HG03575 (cell line): ENCODE measurements around the gene ELFN1.

Source experiments
- ATAC-seq: cut with Tn5 transposase; IDR thresholded peaks from one replicate; pipeline ENCODE4 v1.9.1; 2021; ENCODE audit not compliant: unreplicated experiment, insufficient number of reproducible peaks, low FRiP score; ENCODE audit errors: extremely low read depth

Gene ELFN1

GRCh38 chr7:1744296-1745017 is 74.4 kb downstream of the ELFN1 start:
- ATAC-seq = no peak

- ATAC-seq = no peak
Measured at GRCh38 chr7:1745018-1745532, 75.0 kb downstream of the ELFN1 start.

- no peak for ATAC-seq
Measured at GRCh38 chr7:1745576-1746490, 75.8 kb downstream of the ELFN1 start.

- ATAC-seq = no peak
Measured at GRCh38 chr7:1746491-1746975, 76.5 kb downstream of the ELFN1 start.

GRCh38 chr7:1747004-1747801 is 77.1 kb downstream of the ELFN1 start:
- ATAC-seq = no peak

DNA sequence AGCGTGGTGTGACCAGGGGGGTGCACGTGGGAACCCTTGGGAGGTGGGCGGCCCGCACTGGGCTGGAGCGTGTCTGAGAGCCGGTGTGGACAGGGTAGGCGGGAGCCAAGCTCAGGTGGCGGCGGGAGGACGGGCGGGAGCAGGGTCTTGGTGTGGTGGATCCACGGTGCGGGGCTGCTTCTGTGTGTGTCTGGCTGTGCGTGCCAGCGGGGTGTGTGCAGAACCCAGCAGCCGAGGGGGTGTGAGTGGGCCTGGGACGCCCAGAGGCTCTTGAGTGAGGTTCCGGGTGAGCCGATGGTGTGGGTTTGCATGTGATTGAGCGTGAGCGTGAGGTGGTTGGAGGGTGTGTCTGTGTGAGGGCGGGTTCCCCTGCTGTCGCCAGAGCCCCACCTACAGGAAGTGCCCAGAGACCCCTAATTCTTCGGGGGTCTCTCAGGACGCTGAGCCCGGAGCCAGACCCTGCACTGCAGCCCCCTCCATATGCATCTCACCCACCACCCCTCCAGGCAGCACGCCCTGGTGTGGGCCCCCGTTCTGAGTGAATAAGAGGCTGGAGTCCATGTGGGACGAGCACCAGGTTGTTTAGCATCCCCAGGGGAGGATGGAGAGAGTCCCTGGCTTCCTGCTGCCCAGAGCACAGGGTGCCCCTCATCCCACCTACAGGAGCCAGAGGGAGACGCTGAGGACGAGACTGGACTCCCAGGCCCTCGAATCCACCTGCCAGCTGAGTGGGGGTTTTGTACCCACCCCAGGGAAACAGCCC is 78.2 kb downstream of the ELFN1 start:
- ATAC-seq = no peak

DNA sequence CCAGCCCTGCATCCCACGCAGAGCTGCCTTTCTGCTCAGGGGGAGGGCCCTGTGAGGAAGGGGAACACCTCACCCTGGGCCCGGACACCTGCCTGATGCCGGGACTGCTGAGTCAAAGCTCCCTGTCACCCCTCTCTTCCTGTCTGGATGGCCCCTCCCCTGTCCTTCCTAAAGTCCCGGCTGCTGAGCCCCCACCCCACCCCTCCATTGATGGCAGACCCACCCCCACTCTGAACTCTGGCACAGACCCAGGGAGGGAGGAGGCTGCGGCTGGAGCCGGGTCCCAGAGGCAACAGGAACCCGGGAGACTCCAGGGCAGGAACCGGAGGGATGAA is 78.7 kb downstream of the ELFN1 start:
- ATAC-seq = no peak

- no peak for ATAC-seq
Measured at GRCh38 chr7:1749351-1749863, 79.3 kb downstream of the ELFN1 start.

DNA sequence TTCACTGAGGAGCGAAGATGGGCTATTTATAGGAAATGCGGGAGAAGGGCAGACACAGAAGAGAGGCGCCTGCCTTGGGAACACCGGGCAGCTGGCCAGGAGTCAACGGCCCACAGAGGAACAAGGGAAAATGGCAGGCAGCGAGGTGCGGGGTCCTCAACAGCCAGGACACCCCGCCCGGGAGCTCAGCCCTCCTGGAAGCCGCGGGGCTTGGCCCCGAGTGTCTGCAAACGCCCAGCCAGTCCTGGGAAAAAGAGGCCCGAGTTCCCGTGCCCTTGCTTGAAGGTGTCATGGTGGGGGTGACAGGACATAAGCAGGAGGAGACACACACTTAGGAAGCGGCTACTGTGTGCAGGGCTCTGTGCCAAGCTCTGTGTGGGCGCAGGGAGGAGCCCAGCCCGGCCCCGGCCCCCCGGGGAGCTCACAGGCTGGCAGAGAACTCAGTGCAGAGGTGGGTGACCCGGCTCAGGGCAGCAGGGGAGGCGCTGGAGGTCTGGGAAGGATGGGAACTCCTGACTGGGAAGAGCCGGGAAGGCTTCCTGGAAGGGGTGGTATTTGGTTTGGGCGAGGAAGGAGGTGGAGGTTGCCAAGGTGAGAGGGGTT is 79.9 kb downstream of the ELFN1 start:
- no peak for ATAC-seq

DNA sequence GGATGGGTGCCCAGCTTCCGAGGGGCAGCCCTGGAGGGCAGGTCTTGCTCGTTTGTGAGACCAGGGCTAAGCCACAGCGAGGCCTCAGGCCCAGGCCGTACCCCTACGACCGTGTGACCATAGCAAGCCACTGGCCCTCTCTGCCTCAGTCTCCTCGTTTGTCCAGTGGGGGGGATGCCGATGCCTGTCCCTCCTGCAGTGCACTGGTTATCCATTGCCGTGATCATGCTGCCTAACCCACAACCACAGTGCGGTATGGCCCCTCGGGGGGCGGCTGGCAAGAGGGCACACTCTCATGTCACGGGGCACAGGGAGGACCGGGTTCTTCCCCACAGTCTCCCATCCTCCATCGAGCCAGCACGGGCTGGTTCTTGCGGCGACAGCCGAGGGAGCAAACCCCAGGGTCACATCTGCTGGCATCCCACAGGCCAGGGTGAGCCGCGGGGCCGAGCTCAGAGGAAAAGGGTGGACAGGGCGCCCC is 80.5 kb downstream of the ELFN1 start:
- ATAC-seq = no peak

- no peak for ATAC-seq
Measured at GRCh38 chr7:1752111-1752510, 82.0 kb downstream of the ELFN1 start.

GRCh38 chr7:1752771-1753563 is 82.9 kb downstream of the ELFN1 start:
- ATAC-seq = no peak

DNA sequence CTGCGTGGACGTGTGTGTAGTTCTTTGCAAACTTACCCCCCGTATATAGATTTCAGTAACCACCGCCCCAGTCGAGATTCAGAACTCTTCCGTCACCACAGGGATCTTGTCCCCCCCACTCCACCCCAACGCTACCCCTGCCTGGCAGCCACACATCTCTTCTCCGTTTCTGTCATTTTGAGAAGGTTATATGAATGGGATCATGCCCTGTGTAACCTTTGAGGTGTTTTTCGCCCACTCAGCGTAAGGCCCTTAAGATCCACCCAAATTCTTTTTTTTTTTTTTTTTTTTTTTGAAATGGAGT is 83.4 kb downstream of the ELFN1 start:
- ATAC-seq = no peak

DNA sequence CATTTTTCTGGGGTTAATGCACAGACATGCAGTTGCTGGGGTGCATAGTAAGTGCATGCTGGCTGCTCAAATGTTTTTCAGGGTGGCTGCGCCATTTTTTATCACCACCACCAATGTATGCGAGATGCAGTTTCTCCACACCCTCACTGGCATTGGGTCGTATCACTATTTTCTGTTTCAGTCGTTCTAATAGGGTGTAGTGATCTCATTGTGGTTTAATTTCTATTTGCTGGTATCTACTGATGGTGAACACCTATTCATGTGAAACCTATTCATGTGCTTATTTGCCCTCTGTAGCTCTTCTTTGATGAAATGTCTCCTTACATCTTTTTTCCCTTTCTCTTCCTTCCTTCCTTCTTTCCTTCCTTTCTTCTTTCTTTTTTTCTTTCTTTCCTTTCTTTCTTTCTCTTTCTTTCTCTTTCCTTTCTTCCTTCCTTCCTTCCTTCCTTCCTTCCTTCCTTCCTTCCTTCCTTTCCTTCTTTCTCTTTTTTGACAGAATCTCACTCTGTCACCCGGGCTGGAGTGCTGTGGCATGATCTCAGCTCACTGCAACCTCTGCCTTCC is 84.3 kb downstream of the ELFN1 start:
- no peak for ATAC-seq

GRCh38 chr7:1755783-1756625 is 85.9 kb downstream of the ELFN1 start:
- ATAC-seq = no peak

- no peak for ATAC-seq
Measured at GRCh38 chr7:1757601-1758000, 87.5 kb downstream of the ELFN1 start.
